PC-3 (cell line): ENCODE data around the gene SLC7A9. TPM values are rescaled to one million over a fixed set of nuclear protein-coding genes. Genes with fewer than 3 reads are reported as not detected.

Experiments
- ATAC-seq: fragments of 200-7000 bp; cut with Tn5 transposase; 2 replicates; pipeline ENCODE4 v1.9.1; 2020; ENCODE audit warnings: mild to moderate bottlenecking, moderate library complexity
- BruUV-seq: library from RNA; stranded (reverse); fragments of 400-500 nt; replicated peaks from 2 replicates; lab custom pipeline; 2021; lab: Mats Ljungman, UMichigan
- CTCF ChIA-PET: fragments of 300-600 bp; sonication (Branson Sonifier 250); formaldehyde crosslinking; loops from one replicate; lab custom pipeline; 2022; ENCODE audit warnings: antibody characterized with exemption; lab: Charles Lee
- POLR2A ChIA-PET: fragments of 300-600 bp; sonication (Branson Sonifier 250); formaldehyde crosslinking; loops from one replicate; lab custom pipeline; 2022; ENCODE audit warnings: antibody characterized with exemption; ENCODE audit not compliant: unreplicated experiment; lab: Charles Lee
- DNase-seq: peaks from one replicate; pipeline ENCODE4 v3.0.0-alpha.2; 2015
- H2AFZ ChIP-seq: fragments of 300-600 bp; sonication (generic); 2 replicates; pipeline ENCODE4 v1.6.0; 2016; ENCODE audit warnings: antibody characterized with exemption, low read length
- H3F3A ChIP-seq: fragments of 300-600 bp; sonication (generic); one replicate; pipeline ENCODE4 v1.6.0; 2017; ENCODE audit warnings: antibody characterized with exemption, low read length, control low read depth, mild to moderate bottlenecking; ENCODE audit not compliant: unreplicated experiment
- H3K27ac ChIP-seq: fragments of 300-600 bp; sonication (generic); 2 replicates; pipeline ENCODE4 v1.5.1; 2016; ENCODE audit warnings: mild to moderate bottlenecking, low read length
- H3K27me3 ChIP-seq: fragments of 300-600 bp; sonication (generic); 2 replicates; pipeline ENCODE4 v1.6.1; 2016; ENCODE audit warnings: low read length, mixed read lengths
- H3K36me3 ChIP-seq: fragments of 300-600 bp; sonication (generic); 2 replicates; pipeline ENCODE4 v1.6.1; 2016; ENCODE audit warnings: low read depth, mixed run types, low read length, mixed read lengths
- H3K4me1 ChIP-seq: fragments of 300-600 bp; sonication (generic); 2 replicates; pipeline ENCODE4 v1.5.1; 2016; ENCODE audit warnings: low read length; ENCODE audit not compliant: insufficient read depth
- H3K4me2 ChIP-seq: fragments of 300-600 bp; sonication (generic); 2 replicates; pipeline ENCODE4 v1.6.0; 2016; ENCODE audit warnings: low read length
- H3K4me3 ChIP-seq: fragments of 300-600 bp; sonication (generic); 2 replicates; pipeline ENCODE4 v1.5.1; 2016; ENCODE audit warnings: mild to moderate bottlenecking, low read length, mixed read lengths
- H3K79me2 ChIP-seq: fragments of 300-600 bp; sonication (generic); 2 replicates; pipeline ENCODE4 v1.6.1; 2017; ENCODE audit warnings: low read length, mixed read lengths
- H3K9ac ChIP-seq: fragments of 300-600 bp; sonication (generic); 2 replicates; pipeline ENCODE4 v1.6.0; 2016; ENCODE audit warnings: mild to moderate bottlenecking, low read length
- H3K9me2 ChIP-seq: fragments of 300-600 bp; sonication (generic); replicated peaks from 2 replicates; pipeline ENCODE4 v1.6.1; 2016; ENCODE audit warnings: mixed run types, low read length, mixed read lengths
- H3K9me3 ChIP-seq: fragments of 300-600 bp; sonication (generic); 2 replicates; pipeline ENCODE4 v1.6.1; 2016; ENCODE audit warnings: low read length, mixed read lengths
- H4K20me1 ChIP-seq: fragments of 300-600 bp; sonication (generic); 2 replicates; pipeline ENCODE4 v1.6.1; 2016; ENCODE audit warnings: low read length, mixed read lengths
- EZH2 ChIP-seq: fragments of 300-600 bp; sonication (generic); IDR thresholded peaks from one replicate; pipeline ENCODE4 v1.6.1; 2017; ENCODE audit warnings: antibody characterized with exemption, mild to moderate bottlenecking, low read length; ENCODE audit not compliant: unreplicated experiment
- EZH2phosphoT487 ChIP-seq: fragments of 300-600 bp; sonication (generic); IDR thresholded peaks from 2 replicates; pipeline ENCODE4 v1.6.1; 2018; ENCODE audit warnings: mild to moderate bottlenecking, antibody characterized with exemption, low read length, borderline replicate concordance
- intact Hi-C: fragments of 100-400 bp; cut with micrococcal nuclease; formaldehyde crosslinking; loops from 2 replicates; pipeline ENCODE4 v1.9.0; 2023
- total RNA-seq: library from RNA; depleted of rRNA; stranded (reverse); fragments of >200 nt; gene quantifications from 2 replicates; pipeline ENCODE4 v1.2.3, GENCODE V29; 2014
- TF ChIP-seq, protein P1 (sequence below): fragments of 300-600 bp; sonication (generic); conservative IDR thresholded peaks from 2 replicates; pipeline ENCODE4 v1.5.1; 2017; ENCODE audit warnings: antibody characterized with exemption, low read depth, mild to moderate bottlenecking, low read length

Gene SLC7A9
- total RNA-seq, 1 experiment from 2014 or later = not detected

DNA sequence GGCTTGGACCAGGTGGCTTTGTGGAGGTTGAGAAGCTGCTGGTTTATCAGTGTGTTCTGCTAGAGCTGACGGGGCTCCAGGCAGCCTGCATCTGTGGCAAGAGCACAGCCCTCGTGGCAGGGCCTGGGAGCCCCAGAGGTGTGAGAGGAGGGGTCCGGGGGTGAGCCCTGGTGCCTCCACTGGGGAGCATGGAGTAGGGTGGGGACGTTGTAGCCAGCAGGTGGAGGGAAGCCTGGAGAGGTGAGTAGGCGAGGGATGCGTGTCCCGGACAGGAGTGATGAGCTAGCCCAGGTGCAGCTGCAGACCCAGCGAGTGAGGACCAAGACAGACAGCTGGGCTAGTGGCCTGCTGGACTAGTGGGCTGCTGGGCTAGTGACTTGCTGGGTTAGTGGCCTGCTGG is 51.0 kb downstream of the SLC7A9 start:
- Histone ChIP-seq H3K27me3 (no peaks in the 10 kb centered on the region), H3K4me3 (no peak overlapping the region), H3F3A (no peaks in the 10 kb centered on the region), H3K9ac (no peak overlapping the region), H4K20me1 (no peaks in the 10 kb centered on the region), H3K4me2 (no peak overlapping the region), H3K9me2 (no peaks in the 10 kb centered on the region), H3K36me3 (no peaks in the 10 kb centered on the region), H2AFZ (no peak overlapping the region), H3K27ac (no peak overlapping the region), H3K79me2 (no peaks in the 10 kb centered on the region), H3K9me3 (no peaks in the 10 kb centered on the region), H3K4me1 (no peaks in the 10 kb centered on the region)
- CTCF ChIA-PET = no interaction called here
- ATAC-seq (no peak), DNase-seq (no peak)
- POLR2A ChIA-PET = no interaction called here
- intact Hi-C loops = no loop called here
- TF ChIP-seq EZH2 (no peak), EZH2phosphoT487 (no peak)
- TF ChIP-seq, protein P1, sequence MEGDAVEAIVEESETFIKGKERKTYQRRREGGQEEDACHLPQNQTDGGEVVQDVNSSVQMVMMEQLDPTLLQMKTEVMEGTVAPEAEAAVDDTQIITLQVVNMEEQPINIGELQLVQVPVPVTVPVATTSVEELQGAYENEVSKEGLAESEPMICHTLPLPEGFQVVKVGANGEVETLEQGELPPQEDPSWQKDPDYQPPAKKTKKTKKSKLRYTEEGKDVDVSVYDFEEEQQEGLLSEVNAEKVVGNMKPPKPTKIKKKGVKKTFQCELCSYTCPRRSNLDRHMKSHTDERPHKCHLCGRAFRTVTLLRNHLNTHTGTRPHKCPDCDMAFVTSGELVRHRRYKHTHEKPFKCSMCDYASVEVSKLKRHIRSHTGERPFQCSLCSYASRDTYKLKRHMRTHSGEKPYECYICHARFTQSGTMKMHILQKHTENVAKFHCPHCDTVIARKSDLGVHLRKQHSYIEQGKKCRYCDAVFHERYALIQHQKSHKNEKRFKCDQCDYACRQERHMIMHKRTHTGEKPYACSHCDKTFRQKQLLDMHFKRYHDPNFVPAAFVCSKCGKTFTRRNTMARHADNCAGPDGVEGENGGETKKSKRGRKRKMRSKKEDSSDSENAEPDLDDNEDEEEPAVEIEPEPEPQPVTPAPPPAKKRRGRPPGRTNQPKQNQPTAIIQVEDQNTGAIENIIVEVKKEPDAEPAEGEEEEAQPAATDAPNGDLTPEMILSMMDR = no peak
- BruUV-seq = no TSS peak

DNA sequence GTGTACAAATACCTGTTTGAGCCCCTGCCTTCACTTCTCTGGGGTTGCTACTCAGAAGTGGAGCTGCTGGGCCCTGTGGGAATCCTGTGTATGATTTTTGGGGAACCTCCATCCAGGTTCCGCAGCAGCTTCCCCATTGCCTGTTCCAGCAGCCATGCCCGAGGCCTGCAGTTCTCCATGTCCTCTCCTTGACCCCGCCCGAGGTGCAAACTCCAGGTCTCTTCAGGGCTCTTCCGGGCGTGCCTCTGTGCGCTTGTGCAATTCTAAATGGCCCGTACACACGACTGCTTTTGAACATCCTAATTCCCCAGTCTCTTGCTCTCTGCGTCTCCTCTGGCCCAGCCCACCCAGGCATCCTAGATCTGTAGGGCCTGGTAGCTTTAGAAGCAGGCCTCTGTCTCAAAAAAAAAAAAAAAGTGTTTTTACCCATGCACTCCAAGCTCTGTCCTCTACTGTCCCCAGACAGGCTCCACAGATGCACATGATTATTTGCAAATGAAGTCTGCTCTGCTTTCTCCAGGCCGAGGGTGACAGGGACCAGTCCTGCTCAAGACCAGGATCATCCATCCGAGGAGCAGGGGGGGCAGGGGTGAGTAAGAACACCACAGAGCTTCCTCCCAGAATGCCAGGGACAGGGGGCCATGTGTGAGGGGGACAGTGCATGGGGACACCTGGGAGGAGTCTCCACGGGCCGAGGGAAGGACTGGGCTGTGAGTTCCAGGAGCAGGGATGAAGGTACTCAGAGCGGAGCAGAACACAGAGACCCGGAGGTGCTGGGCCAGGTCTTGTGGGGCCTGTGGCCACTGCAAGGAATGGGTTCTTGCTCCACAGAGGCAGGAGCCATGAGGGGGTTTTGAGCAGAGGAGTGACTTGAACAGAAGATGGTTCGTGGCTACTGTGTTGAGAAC is 51.7 kb downstream of the SLC7A9 start:
- H3K79me2 ChIP-seq = no peaks in the 10 kb centered on the region
- H3K4me2 ChIP-seq = no peak overlapping the region
- no peak overlapping the region for H3K27ac ChIP-seq
- H3K4me1 ChIP-seq = no peaks in the 10 kb centered on the region
- no peak overlapping the region for H3K4me3 ChIP-seq
- no peak for DNase-seq
- H2AFZ ChIP-seq = no peak overlapping the region
- TF ChIP-seq EZH2phosphoT487 = no peak
- no peak for TF ChIP-seq EZH2
- TF ChIP-seq, protein P1 = no peak
- no peaks in the 10 kb centered on the region for H3K9me2 ChIP-seq
- no peak overlapping the region for H3K9ac ChIP-seq
- H3K27me3 ChIP-seq = no peaks in the 10 kb centered on the region
- CTCF ChIA-PET = no interaction called here
- BruUV-seq = no TSS peak
- no peaks in the 10 kb centered on the region for H3K9me3 ChIP-seq
- intact Hi-C loops = no loop called here
- no peaks in the 10 kb centered on the region for H4K20me1 ChIP-seq
- ATAC-seq = no peak
- no peaks in the 10 kb centered on the region for H3F3A ChIP-seq
- no peaks in the 10 kb centered on the region for H3K36me3 ChIP-seq
- POLR2A ChIA-PET = no interaction called here

- Histone ChIP-seq H3F3A (no peaks in the 10 kb centered on the region), H3K27ac (no peak overlapping the region), H4K20me1 (no peaks in the 10 kb centered on the region), H3K4me2 (no peak overlapping the region), H3K9me3 (no peaks in the 10 kb centered on the region), H3K4me1 (no peaks in the 10 kb centered on the region), H3K9me2 (no peaks in the 10 kb centered on the region), H3K36me3 (no peaks in the 10 kb centered on the region), H3K27me3 (no peaks in the 10 kb centered on the region), H3K79me2 (no peaks in the 10 kb centered on the region), H2AFZ (no peak overlapping the region), H3K4me3 (no peak overlapping the region), H3K9ac (no peak overlapping the region)
- POLR2A ChIA-PET = no interaction called here
- CTCF ChIA-PET = no interaction called here
- ATAC-seq = no peak
- TF ChIP-seq EZH2phosphoT487 (no peak), EZH2 (no peak)
- TF ChIP-seq, protein P1 = no peak
- BruUV-seq = no TSS peak
- DNase-seq = no peak
- intact Hi-C loops = no loop called here
Observed at GRCh38 chr19:32816555-32817099, 52.9 kb downstream of the SLC7A9 start.
